ENCODE results near the gene PPIE.

- no peak for TF ChIP-seq POLR2A (IDR thresholded peaks at IDR 0.05; ENCODE audit: control extremely low read depth in 1 of 2, low read depth in 2 of 2, low read length in 2 of 2)
- TF ChIP-seq CEBPB (IDR thresholded peaks at IDR 0.05; ENCODE audit: low read depth, low read length), result no peak
- TF ChIP-seq RAD21 (IDR thresholded peaks at IDR 0.05 in 1 of 2, conservative IDR thresholded peaks at IDR 0.05 in 1 of 2; ENCODE audit: low read depth in 2 of 2, low read length in 2 of 2), result no peak
- TF ChIP-seq POLR2AphosphoS5 (IDR thresholded peaks at IDR 0.05; ENCODE audit: low read depth, low read length), result no peak
- TF ChIP-seq, protein P1, sequence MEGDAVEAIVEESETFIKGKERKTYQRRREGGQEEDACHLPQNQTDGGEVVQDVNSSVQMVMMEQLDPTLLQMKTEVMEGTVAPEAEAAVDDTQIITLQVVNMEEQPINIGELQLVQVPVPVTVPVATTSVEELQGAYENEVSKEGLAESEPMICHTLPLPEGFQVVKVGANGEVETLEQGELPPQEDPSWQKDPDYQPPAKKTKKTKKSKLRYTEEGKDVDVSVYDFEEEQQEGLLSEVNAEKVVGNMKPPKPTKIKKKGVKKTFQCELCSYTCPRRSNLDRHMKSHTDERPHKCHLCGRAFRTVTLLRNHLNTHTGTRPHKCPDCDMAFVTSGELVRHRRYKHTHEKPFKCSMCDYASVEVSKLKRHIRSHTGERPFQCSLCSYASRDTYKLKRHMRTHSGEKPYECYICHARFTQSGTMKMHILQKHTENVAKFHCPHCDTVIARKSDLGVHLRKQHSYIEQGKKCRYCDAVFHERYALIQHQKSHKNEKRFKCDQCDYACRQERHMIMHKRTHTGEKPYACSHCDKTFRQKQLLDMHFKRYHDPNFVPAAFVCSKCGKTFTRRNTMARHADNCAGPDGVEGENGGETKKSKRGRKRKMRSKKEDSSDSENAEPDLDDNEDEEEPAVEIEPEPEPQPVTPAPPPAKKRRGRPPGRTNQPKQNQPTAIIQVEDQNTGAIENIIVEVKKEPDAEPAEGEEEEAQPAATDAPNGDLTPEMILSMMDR (IDR thresholded peaks at IDR 0.05; ENCODE audit: control extremely low read depth in 1 of 3, insufficient read depth in 1 of 3, low read depth in 1 of 3, low read length in 3 of 3), result no peak
- TF ChIP-seq SIX5 (IDR thresholded peaks at IDR 0.05; ENCODE audit: low read depth, low read length), result no peak
- no peak for TF ChIP-seq RXRA (IDR thresholded peaks at IDR 0.05; ENCODE audit: insufficient read depth, low read depth, low read length)
These were observed 18.8 kb downstream of the PPIE start for GRCh38 chr1:39757501-39757900.
